Measurements from ENCODE around the gene CEP164. TPM values are rescaled to one million over a fixed set of nuclear protein-coding genes. Genes with fewer than 3 reads are reported as not detected.
A peak's percentile ranks its signal among the peaks of the same experiment; 100 is the strongest.
"Not testable (repeated sequence)": the region's sequence is repeated elsewhere in the genome, so short reads cannot be mapped to it uniquely, and the experiment has no call there.

Gene CEP164
- polyA plus RNA-seq, 3 donors: 24.8 to 39.1 (median 28.6) TPM

DNA sequence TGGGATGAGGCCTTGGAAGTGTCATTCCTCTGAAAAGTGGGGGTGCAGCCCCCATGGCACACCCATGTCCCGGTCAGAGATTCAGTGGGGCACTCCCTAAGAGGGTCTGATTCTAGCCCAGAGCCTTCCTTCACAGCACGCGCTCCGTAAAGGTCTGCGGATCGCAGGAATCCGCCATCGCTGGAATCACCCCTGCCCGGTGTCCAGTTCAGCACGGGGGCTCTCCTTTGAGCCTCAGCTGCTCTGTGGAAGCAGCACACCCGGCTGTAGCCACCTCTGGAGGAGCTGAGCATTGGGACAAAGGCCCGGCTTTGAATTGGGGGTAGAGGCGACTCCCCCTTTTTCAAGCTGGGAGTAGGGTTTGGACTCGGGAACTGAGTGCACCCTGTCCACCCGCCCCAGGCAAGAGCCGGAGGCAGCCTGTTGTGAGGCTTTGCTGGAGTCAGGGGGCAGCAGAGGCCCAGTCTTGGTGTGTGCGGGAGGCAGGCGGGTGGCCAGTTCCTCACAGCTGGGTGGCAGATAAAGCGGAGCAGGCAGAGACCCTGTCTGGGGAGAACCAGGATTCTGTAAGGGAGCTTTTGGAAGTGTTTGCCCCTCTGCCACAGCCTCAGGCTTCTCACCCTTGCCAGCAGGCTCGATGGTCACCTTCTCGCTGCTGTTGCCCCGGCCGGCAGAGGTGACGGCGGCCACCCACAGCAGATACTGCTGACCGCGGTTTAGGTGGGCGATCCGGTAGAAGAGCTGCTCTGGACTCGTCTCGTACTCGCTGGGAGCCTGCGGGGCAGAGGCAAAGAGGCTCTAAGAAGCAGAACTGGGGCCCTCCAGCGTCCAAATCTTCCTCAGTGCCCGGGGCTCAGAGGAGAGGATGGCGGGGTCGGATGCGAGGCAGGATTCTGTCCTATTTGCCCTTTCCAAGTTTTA lies 115.9 kb downstream of the CEP164 start:
- peak; percentile 31 to 66 (median 56) for DNase-seq (ENCODE audit: extremely low read depth in 1 of 11, low read depth in 9 of 11, low spot score in 4 of 11)

DNA sequence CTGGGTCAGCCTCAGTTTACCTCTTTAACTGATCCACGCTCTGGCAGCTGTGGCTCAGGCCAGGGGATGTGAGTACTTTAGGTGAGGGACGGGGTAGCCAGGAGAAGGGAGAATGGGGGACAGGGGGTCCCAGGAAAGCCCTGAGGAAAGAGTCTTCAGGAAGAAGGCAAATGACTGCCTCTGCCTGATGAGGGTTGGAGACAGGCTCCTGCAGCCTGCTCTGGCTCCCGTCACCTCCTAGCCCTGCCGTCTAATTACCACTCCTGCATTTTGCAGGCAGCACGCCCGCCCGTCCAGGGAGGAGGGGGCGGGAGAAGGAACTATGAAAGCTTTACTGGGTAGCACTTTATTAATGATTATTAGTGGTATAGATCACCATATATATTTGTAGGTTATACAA lies 116.6 kb downstream of the CEP164 start:
- no peak for DNase-seq (ENCODE audit: extremely low read depth in 1 of 11, low read depth in 9 of 11, low spot score in 4 of 11)

DNA sequence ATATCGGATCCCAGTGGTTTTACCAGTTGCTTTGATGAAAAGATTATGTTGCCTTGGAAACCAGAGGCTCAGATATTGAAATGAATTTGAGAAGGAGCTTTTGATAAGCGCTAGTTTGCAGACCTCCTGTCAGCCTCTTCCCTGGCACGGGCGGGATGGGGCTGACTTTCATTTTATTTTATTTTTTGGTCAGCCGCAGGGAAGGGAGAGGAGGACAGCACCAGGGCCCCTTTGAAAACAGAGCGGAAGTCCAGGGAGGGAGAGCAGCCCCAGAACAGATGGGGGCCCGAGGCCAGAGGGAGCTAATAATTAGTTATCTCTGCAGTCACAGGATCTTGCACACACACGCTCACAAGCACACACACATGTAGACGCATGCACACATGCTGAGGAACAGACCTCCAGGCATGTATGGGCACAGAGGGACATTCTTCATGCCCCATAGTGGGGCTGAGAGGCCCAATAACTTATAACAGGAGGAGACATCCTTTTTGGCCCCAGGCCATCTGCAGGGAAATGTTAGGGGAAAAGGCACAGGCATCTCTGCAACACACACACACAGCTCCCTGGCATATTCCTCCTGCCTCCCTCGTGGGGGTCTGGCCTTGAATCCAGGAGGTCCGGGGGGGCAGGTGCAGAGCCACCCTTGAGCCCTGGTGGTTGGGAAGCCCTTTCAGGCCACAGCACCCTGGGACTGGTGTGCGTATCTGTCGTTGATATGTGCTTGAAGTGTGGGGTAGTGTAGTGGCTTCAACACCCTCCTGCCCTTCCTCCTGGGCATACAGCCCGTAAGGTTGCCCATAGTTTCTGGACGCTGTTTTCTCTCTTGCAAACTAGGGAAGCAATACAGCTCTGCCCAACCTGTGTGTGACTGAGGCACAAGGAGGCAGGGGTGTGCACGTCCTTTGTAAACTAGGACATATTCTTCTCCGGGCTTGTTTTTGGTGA lies 117.3 kb downstream of the CEP164 start:
- DNase-seq (ENCODE audit: extremely low read depth in 1 of 11, low read depth in 9 of 11, low spot score in 4 of 11): no peak

DNA sequence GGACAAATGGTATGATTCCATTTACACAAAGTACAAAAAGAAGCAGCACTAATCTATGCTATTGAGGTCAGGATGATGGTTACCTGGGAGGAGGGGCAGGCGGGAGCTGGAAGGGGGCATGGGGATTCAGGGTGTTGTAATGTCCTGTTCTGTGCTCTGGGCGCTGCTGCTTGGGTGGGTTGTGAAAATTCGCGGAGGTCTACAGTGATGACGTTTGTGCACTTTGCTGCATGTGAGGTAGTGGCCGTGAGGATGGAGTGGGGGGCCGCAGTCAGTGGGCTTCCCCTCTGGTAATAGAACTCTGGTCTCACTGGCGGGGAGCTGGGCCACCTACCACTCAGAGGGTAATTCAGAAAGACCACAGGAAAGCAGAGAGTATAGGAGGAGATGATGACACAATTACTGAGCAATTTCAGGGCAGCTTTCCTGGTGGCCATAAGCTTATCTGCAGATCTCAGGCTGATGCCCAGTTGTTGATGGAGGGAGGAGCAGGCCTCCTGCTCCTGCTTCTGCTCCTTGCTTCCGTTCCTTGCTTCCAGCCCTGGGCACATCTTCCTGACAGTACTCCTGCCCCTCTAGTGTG lies 121.5 kb downstream of the CEP164 start:
- no peak for DNase-seq (ENCODE audit: extremely low read depth in 1 of 11, low read depth in 9 of 11, low spot score in 4 of 11)

DNA sequence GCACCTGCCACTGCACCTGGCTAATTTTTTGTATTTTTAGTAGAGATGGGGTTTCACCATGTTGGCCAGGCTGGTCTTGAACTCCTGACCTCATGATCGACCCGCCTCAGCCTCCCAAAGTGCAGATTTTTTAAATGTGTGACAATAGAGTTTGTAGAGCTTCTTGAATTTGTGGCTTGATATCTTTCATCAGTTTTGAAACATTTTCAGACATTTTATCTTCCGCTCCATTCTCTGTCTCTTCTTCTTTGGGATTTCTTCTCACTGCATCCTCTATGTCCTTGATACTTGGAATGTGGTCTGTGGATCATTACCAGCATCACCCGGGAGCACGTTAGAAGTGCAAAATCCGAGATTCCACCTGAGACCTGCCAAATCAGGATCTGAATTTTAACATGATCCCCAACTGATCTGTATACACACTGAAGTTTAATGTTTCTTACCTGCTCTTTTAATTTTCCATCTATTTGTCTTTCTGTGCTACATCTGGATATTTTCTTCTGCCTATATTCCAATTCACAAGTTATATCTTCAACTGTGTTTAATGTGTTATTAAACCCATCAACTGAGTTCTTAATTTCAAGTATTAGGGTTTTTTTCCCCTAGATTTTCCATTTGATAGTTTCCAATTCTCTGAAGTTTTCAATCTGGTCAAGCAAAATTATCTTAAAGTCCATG lies 126.4 kb downstream of the CEP164 start:
- no peak for DNase-seq (ENCODE audit: extremely low read depth in 1 of 11, low read depth in 9 of 11, low spot score in 4 of 11)

DNA sequence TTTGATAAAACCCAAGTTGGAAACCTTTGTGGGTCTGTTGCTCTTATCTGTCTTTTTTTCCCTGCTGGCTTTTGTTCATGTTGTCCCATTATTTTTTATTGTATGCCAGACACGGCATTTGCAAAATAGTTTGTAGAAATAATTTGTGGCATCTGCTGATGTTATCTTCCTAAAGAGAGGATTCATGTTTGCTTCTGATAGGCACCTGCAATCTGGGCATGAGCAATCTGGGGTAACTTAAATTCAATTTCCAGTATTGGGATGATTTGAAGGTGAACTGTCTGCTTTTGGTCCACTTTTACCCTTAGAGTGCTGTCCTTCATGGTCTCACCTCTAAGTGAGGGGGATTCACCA lies 126.9 kb downstream of the CEP164 start:
- no peak for DNase-seq (ENCODE audit: extremely low read depth in 1 of 11, low read depth in 9 of 11, low spot score in 4 of 11)

DNA sequence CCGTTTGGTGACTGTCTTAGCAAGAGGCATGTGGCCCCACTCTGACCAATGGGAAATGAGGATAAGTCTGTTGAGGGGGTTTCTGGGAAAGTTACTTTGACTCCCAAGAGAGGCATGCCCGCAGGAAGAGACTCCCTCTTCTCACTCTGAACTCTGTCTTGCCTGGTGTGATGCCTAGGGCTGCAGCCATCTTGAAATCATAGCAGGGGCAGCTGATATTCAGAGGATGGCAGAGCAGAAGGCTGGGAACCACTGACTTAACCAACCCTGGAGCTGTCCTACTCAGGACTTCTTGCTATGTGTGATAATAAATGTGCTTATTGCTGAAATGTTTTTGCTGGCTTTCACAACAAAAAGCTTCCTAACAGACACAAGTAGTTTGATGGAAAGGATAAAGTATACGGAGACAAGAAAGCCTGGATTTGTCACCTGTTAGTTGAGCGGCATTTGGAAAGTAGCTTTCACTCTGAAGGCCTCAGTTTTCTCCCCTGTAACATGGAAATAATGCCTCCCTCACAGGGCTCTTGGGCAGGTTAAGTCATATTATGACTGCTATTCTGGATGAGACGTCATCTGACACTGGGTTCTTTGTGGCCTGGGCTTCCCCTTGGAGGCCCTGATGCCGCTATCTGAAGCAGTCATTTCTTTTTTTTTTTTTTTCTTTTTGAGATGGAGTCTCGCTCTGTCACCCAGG lies 128.5 kb downstream of the CEP164 start:
- DNase-seq (ENCODE audit: extremely low read depth in 1 of 11, low read depth in 9 of 11, low spot score in 4 of 11): no peak

DNA sequence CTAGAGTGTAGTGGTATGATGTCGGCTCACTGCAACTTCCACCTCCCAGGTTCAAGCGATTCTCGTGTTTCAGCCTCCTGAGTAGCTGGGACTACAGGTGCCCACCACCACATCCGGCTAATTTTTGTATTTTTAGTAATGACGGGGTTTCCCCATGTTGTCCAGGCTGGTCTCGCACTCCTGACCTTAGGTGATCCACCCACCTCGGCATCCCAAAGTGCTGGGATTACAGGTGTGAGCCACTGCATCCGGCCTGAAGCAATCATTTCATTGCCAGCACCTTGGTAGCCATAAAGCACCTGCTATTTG lies 129.0 kb downstream of the CEP164 start:
- not testable (repeated sequence) for DNase-seq (ENCODE audit: extremely low read depth in 1 of 11, low read depth in 9 of 11, low spot score in 4 of 11)

DNA sequence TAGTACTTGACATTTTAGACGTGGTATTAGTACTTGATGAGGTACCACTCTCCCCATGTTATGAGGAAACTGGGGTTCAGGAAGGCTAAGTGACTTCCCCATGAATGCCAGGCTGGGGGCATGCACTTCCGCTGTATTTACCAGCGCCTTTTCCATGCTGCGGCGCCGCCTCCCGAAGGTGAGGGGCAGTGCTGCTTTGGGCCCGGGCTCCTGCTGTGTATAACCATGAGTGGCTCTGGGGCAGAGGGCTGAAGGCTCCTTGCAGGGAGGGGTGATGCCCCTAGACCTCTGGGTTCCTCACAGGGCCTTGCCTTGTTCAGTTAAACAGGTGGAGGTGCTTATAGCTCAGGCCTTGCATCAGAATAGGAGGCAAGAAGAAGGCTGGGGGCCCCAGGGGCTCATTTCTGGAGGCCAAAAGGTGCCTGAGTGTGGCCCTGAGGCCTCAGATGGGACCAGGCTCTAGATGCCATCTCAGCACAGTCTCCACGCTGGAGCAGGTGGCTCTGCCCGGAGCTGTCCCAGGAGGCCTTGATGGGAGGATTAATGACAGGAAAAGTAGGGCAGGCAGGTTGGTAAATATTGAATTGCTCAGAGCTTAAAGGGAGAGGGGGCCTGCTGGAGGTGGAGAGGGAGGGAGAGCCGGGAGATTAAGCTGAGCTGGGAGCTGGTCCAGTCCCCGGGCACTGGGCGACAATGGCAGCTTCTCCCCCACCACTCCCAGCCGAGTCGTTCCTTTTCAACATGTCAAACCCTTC lies 129.6 kb downstream of the CEP164 start:
- no peak for DNase-seq (ENCODE audit: extremely low read depth in 1 of 11, low read depth in 9 of 11, low spot score in 4 of 11)

DNA sequence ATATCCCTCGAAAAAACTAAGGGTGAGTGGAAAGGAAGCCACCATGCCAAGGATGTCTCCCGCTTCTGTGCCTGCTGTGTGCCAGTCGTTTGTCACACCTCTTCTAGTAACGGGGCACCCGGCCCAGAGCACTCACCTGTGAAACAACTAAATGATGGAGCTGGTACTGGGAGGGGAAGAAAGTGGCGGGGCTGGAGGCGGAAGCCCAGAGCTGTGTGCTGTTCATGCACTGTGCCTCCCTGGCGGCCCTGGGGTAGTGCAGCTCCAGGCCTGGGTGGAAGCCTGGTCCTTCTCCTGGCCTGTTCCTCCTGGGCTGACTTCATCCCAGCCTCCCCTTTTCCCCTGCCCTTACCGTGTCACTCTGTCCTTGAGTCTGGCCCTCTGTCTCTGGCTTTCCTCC lies 130.2 kb downstream of the CEP164 start:
- no peak for DNase-seq (ENCODE audit: extremely low read depth in 1 of 11, low read depth in 9 of 11, low spot score in 4 of 11)

DNA sequence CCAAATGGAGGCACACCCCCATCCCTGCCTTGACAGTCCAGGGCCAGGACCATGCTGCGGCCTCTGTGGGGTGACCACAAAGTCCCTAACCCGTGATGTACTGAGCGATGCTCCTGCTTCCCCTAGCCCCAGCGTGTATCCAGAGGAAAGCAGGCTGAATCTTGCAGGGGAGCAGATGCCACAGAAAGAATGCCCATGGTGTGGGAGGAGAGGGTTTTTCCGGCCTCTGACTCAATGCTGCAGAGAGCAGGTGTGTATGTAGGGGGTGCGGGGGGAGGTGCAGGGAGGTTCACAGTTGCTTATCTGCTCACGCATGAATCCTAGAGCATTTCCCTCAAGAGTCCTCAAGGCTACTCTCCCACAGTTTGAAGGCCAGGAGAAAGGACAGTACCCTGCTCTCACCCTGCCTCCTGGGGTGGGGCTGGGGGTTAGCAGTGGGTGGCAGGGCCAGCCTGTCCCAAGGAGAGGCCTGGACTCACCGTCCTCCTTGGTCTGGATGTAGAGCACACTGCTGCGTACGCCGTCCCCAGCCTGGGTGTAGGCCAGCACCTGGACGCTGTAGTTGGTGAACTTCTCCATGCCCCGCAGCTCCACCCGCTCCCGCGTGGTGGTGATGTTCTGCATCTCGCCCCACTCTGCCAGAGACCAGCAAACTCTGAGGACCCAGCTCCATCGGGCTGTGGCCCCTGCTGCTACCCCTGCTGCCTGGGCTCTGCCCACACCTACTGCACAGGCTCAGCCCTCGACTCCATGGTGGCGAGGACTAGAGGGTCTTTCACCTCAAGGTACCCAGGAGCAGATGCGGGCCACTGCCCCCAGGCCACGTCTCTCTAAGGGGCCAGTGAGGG lies 130.8 kb downstream of the CEP164 start:
- DNase-seq (ENCODE audit: extremely low read depth in 1 of 11, low read depth in 9 of 11, low spot score in 4 of 11): no peak

DNA sequence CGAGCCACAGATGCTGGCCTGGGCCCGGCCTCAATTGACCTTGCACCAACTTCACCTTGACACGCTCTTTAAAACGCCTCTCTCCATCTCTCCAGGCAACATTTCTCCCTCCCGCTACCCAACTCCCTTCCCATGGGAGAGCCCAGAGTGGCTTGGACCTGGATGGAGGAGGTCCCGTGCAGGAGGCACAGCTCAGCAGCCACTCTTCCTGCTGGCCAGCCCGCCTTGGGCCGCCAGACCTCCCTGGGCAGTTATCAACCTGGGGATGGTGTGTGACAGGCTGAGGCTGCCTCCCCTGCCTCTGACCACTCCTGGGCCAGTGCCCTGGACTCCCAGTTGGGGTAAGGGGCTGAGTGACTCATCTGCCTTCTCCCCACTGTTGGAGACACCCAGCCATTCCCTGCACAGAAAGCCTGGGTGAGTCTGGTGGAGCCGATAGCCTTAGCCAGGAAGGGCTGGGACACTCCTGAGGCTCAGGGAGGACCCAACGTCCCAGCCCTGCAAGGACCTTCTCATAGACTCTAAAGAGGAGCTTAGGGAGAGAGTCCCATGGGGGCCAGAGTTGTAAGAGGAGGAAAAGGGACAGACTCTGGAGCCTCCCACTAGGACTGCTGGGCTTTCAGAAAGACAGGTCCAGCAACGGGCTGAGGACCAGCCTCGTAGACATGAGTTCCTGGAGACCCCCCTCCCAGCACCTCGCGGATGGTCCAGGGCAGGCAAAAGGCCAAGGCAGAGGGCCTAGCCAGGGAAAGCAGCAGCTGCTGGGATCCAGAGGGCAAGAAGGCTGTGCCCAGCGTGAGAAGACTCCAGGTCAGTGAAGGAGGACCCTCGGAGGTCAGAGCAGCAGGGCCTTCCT lies 131.7 kb downstream of the CEP164 start:
- DNase-seq (ENCODE audit: extremely low read depth in 1 of 11, low read depth in 9 of 11, low spot score in 4 of 11): no peak

DNA sequence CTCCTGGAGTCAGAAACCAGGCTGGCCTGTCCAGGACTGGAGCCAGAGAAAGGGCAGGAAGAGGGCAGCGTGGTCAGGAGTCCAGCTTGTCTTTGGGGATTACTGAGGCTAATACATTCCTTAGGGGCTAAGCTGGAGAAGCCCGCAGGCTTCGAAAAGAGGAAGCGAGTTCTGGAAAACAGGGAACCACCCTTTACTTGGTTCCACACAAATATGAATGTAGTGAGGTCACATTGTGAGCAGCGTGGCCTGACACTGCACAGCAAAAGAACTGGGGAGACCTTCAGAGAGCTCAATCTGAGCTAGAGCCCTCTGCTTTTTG lies 132.3 kb downstream of the CEP164 start:
- DNase-seq (ENCODE audit: extremely low read depth in 1 of 11, low read depth in 9 of 11, low spot score in 4 of 11): no peak

DNA sequence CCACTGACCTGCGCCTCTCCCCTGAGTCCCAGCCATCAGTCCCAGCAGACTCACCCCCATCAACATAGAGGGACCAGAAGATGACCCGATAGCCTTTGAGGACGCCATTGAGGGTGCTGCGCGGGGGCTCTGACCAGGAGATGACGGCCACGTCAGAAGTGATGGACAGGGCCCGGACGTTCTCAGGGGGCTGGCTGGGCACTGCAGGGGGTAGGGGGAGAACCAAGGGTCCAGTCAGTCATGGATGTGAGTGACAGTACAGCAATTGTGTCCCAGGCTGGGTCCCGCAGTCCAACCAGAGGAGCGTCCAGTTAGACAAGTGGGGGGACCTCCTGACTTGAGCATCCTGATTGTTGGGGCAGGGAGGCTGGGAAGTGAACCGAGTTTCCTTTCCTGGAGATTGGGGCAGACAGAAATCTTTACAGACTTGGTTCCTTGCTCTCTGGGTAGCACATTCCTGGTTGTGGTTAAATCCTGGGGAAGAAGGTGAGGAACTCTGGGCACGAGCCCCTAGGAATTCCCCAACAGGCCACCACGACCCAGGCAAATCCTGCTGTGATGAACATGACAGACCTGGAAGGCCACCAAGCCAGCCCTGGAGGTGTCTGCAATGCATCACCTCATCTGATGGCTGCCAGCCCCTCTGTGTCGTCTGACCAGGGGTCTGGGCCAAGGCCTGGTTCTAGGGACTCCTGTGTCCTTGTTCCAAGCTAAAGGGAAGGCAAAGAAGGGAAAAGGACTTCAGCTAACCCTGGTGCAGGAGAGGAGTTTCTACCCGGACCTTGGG lies 133.9 kb downstream of the CEP164 start:
- DNase-seq (ENCODE audit: extremely low read depth in 1 of 11, low read depth in 9 of 11, low spot score in 4 of 11): no peak

DNA sequence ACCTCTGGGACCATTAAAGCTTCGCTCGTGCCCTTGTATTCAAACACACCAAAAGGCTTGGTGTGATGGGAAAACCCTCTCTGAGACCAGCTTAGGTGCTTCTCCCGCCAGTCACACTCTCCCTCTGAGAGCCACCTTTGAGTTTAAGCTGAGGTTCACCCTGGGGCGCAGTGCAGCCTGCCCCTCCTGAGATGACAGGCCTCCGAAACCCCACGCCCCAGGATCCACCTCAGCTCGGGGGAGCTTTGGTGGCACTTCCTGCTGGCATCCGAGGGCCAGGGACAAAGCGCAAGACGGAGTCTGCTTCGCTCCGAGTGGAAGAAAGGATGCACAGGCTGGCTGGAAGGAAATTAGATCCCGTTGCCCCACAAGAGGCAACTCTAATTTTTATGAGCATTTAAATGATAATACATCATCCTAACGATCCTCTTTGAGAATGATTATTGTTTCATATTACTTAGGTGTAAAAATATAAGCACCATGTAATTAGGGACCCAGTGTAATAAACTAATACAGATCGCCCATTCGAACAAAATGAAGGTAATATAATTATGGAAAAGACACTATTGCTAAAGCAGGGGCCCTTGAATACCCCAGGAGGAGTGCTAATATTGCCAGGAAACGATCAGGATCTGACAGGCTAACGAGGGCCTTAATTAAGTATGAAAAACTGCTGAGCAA lies 134.7 kb downstream of the CEP164 start:
- no peak for DNase-seq (ENCODE audit: extremely low read depth in 1 of 11, low read depth in 9 of 11, low spot score in 4 of 11)
